ENCODE data around the gene RAPGEF3.
A peak's percentile ranks its signal among the peaks of the same experiment; 100 is the strongest.

RAPGEF3 gene

GRCh38 chr12:47789712-47790489 is 31.2 kb upstream of the RAPGEF3 start:
- no peak for DNase-seq

- DNase-seq, result no peak
These were observed 30.5 kb upstream of the RAPGEF3 start for GRCh38 chr12:47789141-47789540.

- DNase-seq, result no peak
These were observed 29.1 kb upstream of the RAPGEF3 start for GRCh38 chr12:47787596-47788319.

- no peak for DNase-seq
These were observed 28.1 kb upstream of the RAPGEF3 start for GRCh38 chr12:47786662-47787280.

GRCh38 chr12:47785887-47786661 is 27.4 kb upstream of the RAPGEF3 start:
- no peak for DNase-seq

- DNase-seq, result no peak
These were observed 26.6 kb upstream of the RAPGEF3 start for GRCh38 chr12:47785036-47785886.

- DNase-seq, result no peak
These were observed 25.4 kb upstream of the RAPGEF3 start for GRCh38 chr12:47783821-47784819.

- no peak for DNase-seq
These were observed 24.5 kb upstream of the RAPGEF3 start for GRCh38 chr12:47783024-47783755.

- no peak for DNase-seq
These were observed 23.7 kb upstream of the RAPGEF3 start for GRCh38 chr12:47782372-47782770.

- no peak for DNase-seq
These were observed 23.0 kb upstream of the RAPGEF3 start for GRCh38 chr12:47781479-47782371.

GRCh38 chr12:47779943-47780504 is 21.3 kb upstream of the RAPGEF3 start:
- no peak for DNase-seq

GRCh38 chr12:47779301-47779942 is 20.7 kb upstream of the RAPGEF3 start:
- peak; percentile 89 for DNase-seq

- no peak for DNase-seq
These were observed 20.2 kb upstream of the RAPGEF3 start for GRCh38 chr12:47778881-47779280.

GRCh38 chr12:47777741-47778558 is 19.3 kb upstream of the RAPGEF3 start:
- no peak for DNase-seq

- no peak for DNase-seq
These were observed 18.5 kb upstream of the RAPGEF3 start for GRCh38 chr12:47777151-47777550.

- DNase-seq, result no peak
These were observed 17.9 kb upstream of the RAPGEF3 start for GRCh38 chr12:47776471-47777143.
